HCT116 (cell line): ENCODE data around the gene PSMC3IP. TPM values are rescaled to one million over a fixed set of nuclear protein-coding genes. Genes with fewer than 3 reads are reported as not detected.

ENCODE experiments used
- ATAC-seq: fragments of 200-7000 bp; cut with Tn5 transposase; 2 replicates; pipeline ENCODE4 v1.9.1; 2020; ENCODE audit warnings: mild to moderate bottlenecking, moderate library complexity
- BruUV-seq: library from RNA; stranded (reverse); fragments of 400-500 nt; replicated peaks from 2 replicates; lab custom pipeline; 2021; lab: Mats Ljungman, UMichigan
- CTCF ChIA-PET: fragments of 300-600 bp; sonication (Branson Sonifier 250); formaldehyde crosslinking; loops from one replicate; lab custom pipeline; 2021; ENCODE audit warnings: antibody characterized with exemption; lab: Charles Lee
- POLR2A ChIA-PET: fragments of 300-600, 350-600 bp; sonication (Branson Sonifier 250); formaldehyde crosslinking; loops from one replicate; lab custom pipeline; 2021; ENCODE audit warnings: antibody characterized with exemption; lab: Charles Lee
- RAD21 ChIA-PET, 2 experiments: fragments of 300-600 bp; sonication (Branson Sonifier 250); formaldehyde crosslinking; loops; one replicate each; lab custom pipeline; 2023; ENCODE audit warnings: low total read pairs in 2 of 2; ENCODE audit not compliant: uncharacterized antibody in 2 of 2, unreplicated experiment in 2 of 2, low non-redundant PET in 1 of 2; lab: Charles Lee
- DNase-seq: peaks from one replicate; pipeline ENCODE4 v3.0.0-alpha.2; 2010; ENCODE audit warnings: low read depth, low spot score
- H2AFZ ChIP-seq: fragments of 200-600 bp; shearing (Covaris generic), sonication (generic); 2 replicates; pipeline ENCODE4 v1.6.1; 2017; ENCODE audit warnings: low read depth, mixed run types, mixed read lengths, antibody characterized with exemption, low read length; ENCODE audit not compliant: poor library complexity, severe bottlenecking
- H3K27ac ChIP-seq: 2 replicates; pipeline ENCODE4 v1.5.1; 2012; ENCODE audit warnings: low read depth, low read length
- H3K27me3 ChIP-seq: fragments of 200-600 bp; sonication (generic); 2 replicates; pipeline ENCODE4 v1.6.1; 2016; ENCODE audit warnings: mixed run types, low read length, mixed read lengths; ENCODE audit not compliant: insufficient read depth
- H3K36me3 ChIP-seq, 2 experiments: fragments of 200-500 bp in 1 of 2; fragments of 200-600 bp in 1 of 2; sonication (Bioruptor generic) in 1 of 2; sonication (generic) in 1 of 2; 2 replicates each; pipeline versions ENCODE4 v1.5.1 to v1.6.1; 2014 to 2016; ENCODE audit warnings: low read length in 2 of 2, inconsistent platforms in 1 of 2, mixed read lengths in 1 of 2, mixed run types in 1 of 2; ENCODE audit not compliant: insufficient read depth in 2 of 2, control insufficient read depth in 1 of 2
- H3K4me1 ChIP-seq, 2 experiments: fragments of 200-600 bp in 1 of 2; sonication (generic) in 1 of 2; 2 replicates each; pipeline versions ENCODE4 v1.5.1 to v1.6.1; 2012 to 2017; ENCODE audit warnings: low read length in 2 of 2, inconsistent platforms in 1 of 2, mild to moderate bottlenecking in 1 of 2, mixed read lengths in 1 of 2, mixed run types in 1 of 2, moderate library complexity in 1 of 2; ENCODE audit not compliant: insufficient read depth in 2 of 2, control insufficient read depth in 1 of 2
- H3K4me2 ChIP-seq: fragments of 200-600 bp; sonication (generic); 2 replicates; pipeline ENCODE4 v1.6.1; 2017; ENCODE audit warnings: mixed run types, low read length, mixed read lengths
- H3K4me3 ChIP-seq, 2 experiments: fragments of 200-600 bp in 1 of 2; sonication (generic) in 1 of 2; replicated peaks in 1 of 2; 2 replicates each; pipeline ENCODE4 v1.5.1; 2011 to 2016; ENCODE audit warnings: low read length in 2 of 2, control low read depth in 1 of 2, low read depth in 1 of 2, mild to moderate bottlenecking in 1 of 2, mixed read lengths in 1 of 2, mixed run types in 1 of 2
- H3K79me2 ChIP-seq: fragments of 200-600 bp; sonication (generic); 2 replicates; pipeline ENCODE4 v1.6.1; 2017; ENCODE audit warnings: mild to moderate bottlenecking, mixed run types, low read length, moderate library complexity, mixed read lengths; ENCODE audit not compliant: insufficient read depth
- H3K9ac ChIP-seq: fragments of 200-600 bp; sonication (generic); 2 replicates; pipeline ENCODE4 v1.6.1; 2016; ENCODE audit warnings: low read length, mixed read lengths
- H3K9me2 ChIP-seq: fragments of 200-600 bp; sonication (generic), shearing (Covaris generic); 2 replicates; pipeline ENCODE4 v1.6.1; 2017; ENCODE audit warnings: mixed run types, mild to moderate bottlenecking, moderate library complexity; ENCODE audit not compliant: insufficient read depth
- H3K9me3 ChIP-seq, 2 experiments: fragments of 200-500 bp in 1 of 2; fragments of 200-600 bp in 1 of 2; sonication (Bioruptor generic) in 1 of 2; sonication (generic) in 1 of 2; 2 replicates each; pipeline ENCODE4 v1.6.1; 2014 to 2017; ENCODE audit warnings: low read length in 2 of 2, mixed read lengths in 2 of 2, inconsistent platforms in 1 of 2, low read depth in 1 of 2, mild to moderate bottlenecking in 1 of 2, mixed run types in 1 of 2, moderate library complexity in 1 of 2; ENCODE audit not compliant: control insufficient read depth in 1 of 2, insufficient read depth in 1 of 2
- H4K20me1 ChIP-seq: fragments of 200-600 bp; sonication (generic), shearing (Covaris generic); 2 replicates; pipeline ENCODE4 v1.6.1; 2017; ENCODE audit warnings: mixed run types, mild to moderate bottlenecking, moderate library complexity; ENCODE audit not compliant: insufficient read depth
- EZH2phosphoT487 ChIP-seq: fragments of 200-600 bp; IDR thresholded peaks from 2 replicates; pipeline ENCODE4 v1.6.1; 2018; ENCODE audit warnings: antibody characterized with exemption, borderline replicate concordance
- JUND ChIP-seq: IDR thresholded peaks from 2 replicates; pipeline ENCODE4 v1.6.1; 2012
- POLR2A ChIP-seq: IDR thresholded peaks from 2 replicates; pipeline ENCODE4 v1.7.0; 2011; ENCODE audit warnings: borderline replicate concordance; ENCODE audit not compliant: insufficient read depth, insufficient read length; ENCODE audit errors: extremely low read depth
- POLR2AphosphoS5 ChIP-seq: IDR thresholded peaks from 2 replicates; pipeline ENCODE4 v1.6.1; 2011; ENCODE audit warnings: mild to moderate bottlenecking, low read depth, low read length, moderate library complexity
- SIN3A ChIP-seq: IDR thresholded peaks from 2 replicates; pipeline ENCODE4 v1.6.1; 2012; ENCODE audit warnings: low read depth
- SP1 ChIP-seq: IDR thresholded peaks from 2 replicates; pipeline ENCODE4 v1.6.1; 2012; ENCODE audit warnings: low read depth
- SRF ChIP-seq: IDR thresholded peaks from 2 replicates; pipeline ENCODE4 v1.6.1; 2012; ENCODE audit warnings: low read depth
- TCF7L2 ChIP-seq: IDR thresholded peaks from 2 replicates; pipeline ENCODE4 v1.7.0; 2011; ENCODE audit warnings: borderline replicate concordance, inconsistent platforms; ENCODE audit not compliant: insufficient read depth, insufficient read length; ENCODE audit errors: extremely low read depth
- YY1 ChIP-seq: IDR thresholded peaks from 2 replicates; pipeline ENCODE4 v1.6.1; 2011; ENCODE audit warnings: low read length, low read depth, moderate library complexity, mild to moderate bottlenecking; ENCODE audit not compliant: insufficient replicate concordance; ENCODE audit errors: extremely low read depth
- ZFX ChIP-seq: fragments of 450-650 bp; IDR thresholded peaks from 2 replicates; pipeline ENCODE4 v1.6.1; 2017
- ZNF274 ChIP-seq: fragments of 200-500 bp; sonication (Bioruptor generic); IDR thresholded peaks from 2 replicates; pipeline ENCODE4 v1.6.1; 2014; ENCODE audit warnings: mild to moderate bottlenecking, low read depth, low read length, inconsistent platforms
- intact Hi-C: fragments of 100-400 bp; cut with micrococcal nuclease; formaldehyde crosslinking; loops from 2 replicates; pipeline ENCODE4 v1.10.0; 2022
- total RNA-seq: library from RNA; stranded (reverse); gene quantifications from one replicate; pipeline ENCODE4 v1.2.1, GENCODE V29; 2021; ENCODE audit not compliant: unreplicated experiment
- TF ChIP-seq, protein P1 (sequence below): IDR thresholded peaks from 2 replicates; pipeline ENCODE4 v1.6.1; 2012; ENCODE audit warnings: low read depth
- TF ChIP-seq, protein P2 (sequence below): IDR thresholded peaks from 2 replicates; pipeline ENCODE4 v1.6.1; 2012
- TF ChIP-seq, protein P3 (sequence below), 3 experiments: fragments of 200-600 bp in 1 of 3; sonication (generic) in 1 of 3; IDR thresholded peaks in 2 of 3; conservative IDR thresholded peaks in 1 of 3; 2 replicates each; pipeline ENCODE4 v1.5.1; 2012 to 2017; ENCODE audit warnings: low read depth in 2 of 3, low read length in 2 of 3, antibody characterized with exemption in 1 of 3, borderline replicate concordance in 1 of 3, control low read depth in 1 of 3, mild to moderate bottlenecking in 1 of 3, mixed read lengths in 1 of 3, mixed run types in 1 of 3, moderate library complexity in 1 of 3; ENCODE audit not compliant: insufficient read depth in 1 of 3
- TF ChIP-seq, protein P4 (sequence below): IDR thresholded peaks from 2 replicates; pipeline ENCODE4 v1.6.1; 2011; ENCODE audit warnings: mild to moderate bottlenecking, low read length, moderate library complexity; ENCODE audit not compliant: insufficient replicate concordance; ENCODE audit errors: extremely low read depth

The PSMC3IP gene
- total RNA-seq, 1 experiment from 2014 or later, result 24.3 TPM

DNA sequence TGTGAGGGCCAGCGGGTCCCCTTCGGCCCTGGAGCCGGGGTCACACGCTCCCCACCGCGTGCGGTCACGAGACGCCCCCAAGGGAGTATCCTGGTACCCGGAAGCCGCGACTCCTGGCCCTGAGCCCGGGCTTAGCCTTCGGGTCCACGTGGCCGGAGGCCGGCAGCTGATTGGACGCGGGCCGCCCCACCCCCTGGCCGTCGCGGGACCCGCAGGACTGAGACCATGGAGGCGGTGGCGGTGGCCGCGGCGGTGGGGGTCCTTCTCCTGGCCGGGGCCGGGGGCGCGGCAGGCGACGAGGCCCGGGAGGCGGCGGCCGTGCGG, 41.5 kb downstream of the PSMC3IP start, which contains the start of gene NAGLU:
TSS of gene NAGLU (plus strand) at position 194 of the 324 bp plus-strand sequence. CDS start at position 226, 32 bp downstream.
- Histone ChIP-seq H3K36me3 (no peaks in the 10 kb centered on the region; a peak in 1 of 4 replicates), H2AFZ (peak within 1 kb of the TSS; percentile 77), H3K9me2 (no peaks in the 10 kb centered on the region), H3K27me3 (no peaks in the 10 kb centered on the region), H3K27ac (peak within 1 kb of the TSS; percentile 97), H3K4me1 (peaks cover 23 to 37% of the 10 kb centered on the region in 2 experiments), H3K79me2 (no peaks in the 10 kb centered on the region), H3K4me3 (peak within 1 kb of the TSS; percentile 71 to 90), H3K9me3 (no peaks in the 10 kb centered on the region), H3K4me2 (peak within 1 kb of the TSS; percentile 98), H3K9ac (peak within 1 kb of the TSS; percentile 84), H4K20me1 (no peaks in the 10 kb centered on the region)
- intact Hi-C loops, result no loop called here
- ChIA-PET POLR2A (interaction anchor here (0.7 to 2.1 kb wide), 3 partner anchors 17 to 142 kb away, joined by 3 to 7 read pairs (median 6); partner anchors contain the start of gene CAVIN1), CTCF (interaction anchor here (0.6 to 1.6 kb wide), 7 partner anchors 9 to 840 kb away, joined by 3 to 8 read pairs (median 3); partner anchors contain the start of gene STAT3), RAD21 (interaction anchor here in 1 of 2 experiments (0.8 kb wide), 1 partner anchor 9 kb away, joined by 4 read pairs; no protein-coding TSS in a partner anchor)
- ATAC-seq (peak; percentile 84), DNase-seq (peak; percentile 63)
- no TSS peak for BruUV-seq
- TF ChIP-seq POLR2A (peak; percentile 31), POLR2AphosphoS5 (peak; percentile 76), ZFX (no peak), SRF (no peak), EZH2phosphoT487 (no peak), SIN3A (peak; percentile 65), TCF7L2 (no peak), SP1 (peak; percentile 61; the same call in 1 of the 2 replicates), ZNF274 (no peak), JUND (no peak), YY1 (peak; percentile 25)
- TF ChIP-seq, protein P1, sequence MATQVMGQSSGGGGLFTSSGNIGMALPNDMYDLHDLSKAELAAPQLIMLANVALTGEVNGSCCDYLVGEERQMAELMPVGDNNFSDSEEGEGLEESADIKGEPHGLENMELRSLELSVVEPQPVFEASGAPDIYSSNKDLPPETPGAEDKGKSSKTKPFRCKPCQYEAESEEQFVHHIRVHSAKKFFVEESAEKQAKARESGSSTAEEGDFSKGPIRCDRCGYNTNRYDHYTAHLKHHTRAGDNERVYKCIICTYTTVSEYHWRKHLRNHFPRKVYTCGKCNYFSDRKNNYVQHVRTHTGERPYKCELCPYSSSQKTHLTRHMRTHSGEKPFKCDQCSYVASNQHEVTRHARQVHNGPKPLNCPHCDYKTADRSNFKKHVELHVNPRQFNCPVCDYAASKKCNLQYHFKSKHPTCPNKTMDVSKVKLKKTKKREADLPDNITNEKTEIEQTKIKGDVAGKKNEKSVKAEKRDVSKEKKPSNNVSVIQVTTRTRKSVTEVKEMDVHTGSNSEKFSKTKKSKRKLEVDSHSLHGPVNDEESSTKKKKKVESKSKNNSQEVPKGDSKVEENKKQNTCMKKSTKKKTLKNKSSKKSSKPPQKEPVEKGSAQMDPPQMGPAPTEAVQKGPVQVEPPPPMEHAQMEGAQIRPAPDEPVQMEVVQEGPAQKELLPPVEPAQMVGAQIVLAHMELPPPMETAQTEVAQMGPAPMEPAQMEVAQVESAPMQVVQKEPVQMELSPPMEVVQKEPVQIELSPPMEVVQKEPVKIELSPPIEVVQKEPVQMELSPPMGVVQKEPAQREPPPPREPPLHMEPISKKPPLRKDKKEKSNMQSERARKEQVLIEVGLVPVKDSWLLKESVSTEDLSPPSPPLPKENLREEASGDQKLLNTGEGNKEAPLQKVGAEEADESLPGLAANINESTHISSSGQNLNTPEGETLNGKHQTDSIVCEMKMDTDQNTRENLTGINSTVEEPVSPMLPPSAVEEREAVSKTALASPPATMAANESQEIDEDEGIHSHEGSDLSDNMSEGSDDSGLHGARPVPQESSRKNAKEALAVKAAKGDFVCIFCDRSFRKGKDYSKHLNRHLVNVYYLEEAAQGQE, result no peak
- TF ChIP-seq, protein P2, sequence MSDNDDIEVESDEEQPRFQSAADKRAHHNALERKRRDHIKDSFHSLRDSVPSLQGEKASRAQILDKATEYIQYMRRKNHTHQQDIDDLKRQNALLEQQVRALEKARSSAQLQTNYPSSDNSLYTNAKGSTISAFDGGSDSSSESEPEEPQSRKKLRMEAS, result peak; percentile 79
- TF ChIP-seq, protein P3, sequence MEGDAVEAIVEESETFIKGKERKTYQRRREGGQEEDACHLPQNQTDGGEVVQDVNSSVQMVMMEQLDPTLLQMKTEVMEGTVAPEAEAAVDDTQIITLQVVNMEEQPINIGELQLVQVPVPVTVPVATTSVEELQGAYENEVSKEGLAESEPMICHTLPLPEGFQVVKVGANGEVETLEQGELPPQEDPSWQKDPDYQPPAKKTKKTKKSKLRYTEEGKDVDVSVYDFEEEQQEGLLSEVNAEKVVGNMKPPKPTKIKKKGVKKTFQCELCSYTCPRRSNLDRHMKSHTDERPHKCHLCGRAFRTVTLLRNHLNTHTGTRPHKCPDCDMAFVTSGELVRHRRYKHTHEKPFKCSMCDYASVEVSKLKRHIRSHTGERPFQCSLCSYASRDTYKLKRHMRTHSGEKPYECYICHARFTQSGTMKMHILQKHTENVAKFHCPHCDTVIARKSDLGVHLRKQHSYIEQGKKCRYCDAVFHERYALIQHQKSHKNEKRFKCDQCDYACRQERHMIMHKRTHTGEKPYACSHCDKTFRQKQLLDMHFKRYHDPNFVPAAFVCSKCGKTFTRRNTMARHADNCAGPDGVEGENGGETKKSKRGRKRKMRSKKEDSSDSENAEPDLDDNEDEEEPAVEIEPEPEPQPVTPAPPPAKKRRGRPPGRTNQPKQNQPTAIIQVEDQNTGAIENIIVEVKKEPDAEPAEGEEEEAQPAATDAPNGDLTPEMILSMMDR (IDR thresholded peaks at IDR 0.05 in 2 of 3, conservative IDR thresholded peaks at IDR 0.05 in 1 of 3; ENCODE audit: borderline replicate concordance in 1 of 3, insufficient read depth in 1 of 3, low read depth in 2 of 3, low read length in 2 of 3), result no peak
- TF ChIP-seq, protein P4, sequence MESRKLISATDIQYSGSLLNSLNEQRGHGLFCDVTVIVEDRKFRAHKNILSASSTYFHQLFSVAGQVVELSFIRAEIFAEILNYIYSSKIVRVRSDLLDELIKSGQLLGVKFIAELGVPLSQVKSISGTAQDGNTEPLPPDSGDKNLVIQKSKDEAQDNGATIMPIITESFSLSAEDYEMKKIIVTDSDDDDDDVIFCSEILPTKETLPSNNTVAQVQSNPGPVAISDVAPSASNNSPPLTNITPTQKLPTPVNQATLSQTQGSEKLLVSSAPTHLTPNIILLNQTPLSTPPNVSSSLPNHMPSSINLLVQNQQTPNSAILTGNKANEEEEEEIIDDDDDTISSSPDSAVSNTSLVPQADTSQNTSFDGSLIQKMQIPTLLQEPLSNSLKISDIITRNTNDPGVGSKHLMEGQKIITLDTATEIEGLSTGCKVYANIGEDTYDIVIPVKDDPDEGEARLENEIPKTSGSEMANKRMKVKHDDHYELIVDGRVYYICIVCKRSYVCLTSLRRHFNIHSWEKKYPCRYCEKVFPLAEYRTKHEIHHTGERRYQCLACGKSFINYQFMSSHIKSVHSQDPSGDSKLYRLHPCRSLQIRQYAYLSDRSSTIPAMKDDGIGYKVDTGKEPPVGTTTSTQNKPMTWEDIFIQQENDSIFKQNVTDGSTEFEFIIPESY, result no peak
